ENCODE results near the gene SMARCE1.
"Not testable (repeated sequence)": the region's sequence is repeated elsewhere in the genome, so short reads cannot be mapped to it uniquely, and the experiment has no call there.

SMARCE1 gene

DNA sequence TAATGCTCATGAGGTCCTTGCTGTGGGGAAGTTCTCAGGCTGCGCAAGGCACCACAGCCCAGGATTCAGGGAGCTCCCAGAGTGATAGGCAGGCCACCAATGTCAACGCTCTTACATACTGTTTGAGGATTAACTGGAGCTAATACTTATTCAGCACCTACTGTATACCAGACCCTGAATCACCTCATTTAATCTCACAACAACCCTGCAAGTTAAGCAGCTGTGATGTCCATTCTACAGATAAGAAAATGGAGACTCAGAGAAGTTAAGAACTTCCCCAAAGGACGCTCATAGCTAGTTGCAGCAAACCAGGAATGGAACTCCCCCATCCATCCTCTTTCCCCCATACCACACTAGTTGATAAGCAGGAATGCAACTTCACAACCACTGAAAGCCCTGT, 56.9 kb downstream of the SMARCE1 start:
- Histone ChIP-seq H3K4me1 (ENCODE audit: control insufficient read depth, low read length) (no peaks in the 10 kb centered on the region), H4K20me1 (ENCODE audit: control insufficient read depth, insufficient read depth, low read depth, low read length) (no peaks in the 10 kb centered on the region), H3K9me3 (ENCODE audit: control insufficient read depth, insufficient read depth, low read length) (no peaks in the 10 kb centered on the region; the same call in 1 of the 2 replicates), H3K9me2 (replicated peaks; ENCODE audit: control insufficient read depth, low read length) (no peaks in the 10 kb centered on the region), H3K4me2 (ENCODE audit: low read length) (no peak overlapping the region), H3F3A (ENCODE audit: control insufficient read depth, insufficient read depth) (no peaks in the 10 kb centered on the region), H3K4me3 (ENCODE audit: low read length) (no peak overlapping the region), H3K27me3 (ENCODE audit: control insufficient read depth, low read length) (peaks cover 5% of the 10 kb centered on the region; the same call in 1 of the 2 replicates), H3K79me2 (ENCODE audit: control insufficient read depth, low read length) (no peaks in the 10 kb centered on the region), H3K36me3 (ENCODE audit: control insufficient read depth, low read length) (no peaks in the 10 kb centered on the region), H3K27ac (ENCODE audit: low read depth, low read length) (no peak overlapping the region)
- TF ChIP-seq, protein P1, sequence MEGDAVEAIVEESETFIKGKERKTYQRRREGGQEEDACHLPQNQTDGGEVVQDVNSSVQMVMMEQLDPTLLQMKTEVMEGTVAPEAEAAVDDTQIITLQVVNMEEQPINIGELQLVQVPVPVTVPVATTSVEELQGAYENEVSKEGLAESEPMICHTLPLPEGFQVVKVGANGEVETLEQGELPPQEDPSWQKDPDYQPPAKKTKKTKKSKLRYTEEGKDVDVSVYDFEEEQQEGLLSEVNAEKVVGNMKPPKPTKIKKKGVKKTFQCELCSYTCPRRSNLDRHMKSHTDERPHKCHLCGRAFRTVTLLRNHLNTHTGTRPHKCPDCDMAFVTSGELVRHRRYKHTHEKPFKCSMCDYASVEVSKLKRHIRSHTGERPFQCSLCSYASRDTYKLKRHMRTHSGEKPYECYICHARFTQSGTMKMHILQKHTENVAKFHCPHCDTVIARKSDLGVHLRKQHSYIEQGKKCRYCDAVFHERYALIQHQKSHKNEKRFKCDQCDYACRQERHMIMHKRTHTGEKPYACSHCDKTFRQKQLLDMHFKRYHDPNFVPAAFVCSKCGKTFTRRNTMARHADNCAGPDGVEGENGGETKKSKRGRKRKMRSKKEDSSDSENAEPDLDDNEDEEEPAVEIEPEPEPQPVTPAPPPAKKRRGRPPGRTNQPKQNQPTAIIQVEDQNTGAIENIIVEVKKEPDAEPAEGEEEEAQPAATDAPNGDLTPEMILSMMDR (IDR thresholded peaks at IDR 0.05; ENCODE audit: low read depth, low read length, poor library complexity, severe bottlenecking), result no peak
- TF ChIP-seq EZH2phosphoT487 (IDR thresholded peaks at IDR 0.05; ENCODE audit: borderline replicate concordance, low read length), result no peak

DNA sequence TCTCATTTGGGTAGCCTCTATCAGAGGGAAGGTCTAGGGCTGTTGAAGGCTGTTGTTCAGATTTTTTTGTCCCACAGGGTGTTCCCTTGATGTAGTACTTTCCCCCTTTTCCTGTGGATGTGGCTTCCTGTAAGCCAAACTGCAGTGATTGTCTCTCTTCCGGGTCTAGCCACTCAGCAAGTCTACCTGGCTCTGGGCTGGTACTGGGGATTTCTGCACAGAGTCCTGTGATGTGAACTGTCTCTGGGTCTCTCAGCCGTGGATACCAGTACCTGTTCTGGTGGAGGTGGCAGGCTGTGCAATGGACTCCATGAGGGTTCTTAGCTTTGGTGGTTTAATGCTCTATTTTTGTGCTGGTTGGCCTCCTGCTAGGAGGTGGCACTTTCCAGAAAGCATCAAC, 59.1 kb downstream of the SMARCE1 start:
- Histone ChIP-seq H3F3A (ENCODE audit: control insufficient read depth, insufficient read depth) (no peaks in the 10 kb centered on the region), H3K9me3 (ENCODE audit: control insufficient read depth, insufficient read depth, low read length) (no peaks in the 10 kb centered on the region; the same call in 1 of the 2 replicates), H3K4me1 (ENCODE audit: control insufficient read depth, low read length) (no peaks in the 10 kb centered on the region), H3K4me2 (ENCODE audit: low read length) (no peak overlapping the region), H3K9me2 (replicated peaks; ENCODE audit: control insufficient read depth, low read length) (no peaks in the 10 kb centered on the region), H3K36me3 (ENCODE audit: control insufficient read depth, low read length) (no peaks in the 10 kb centered on the region), H4K20me1 (ENCODE audit: control insufficient read depth, insufficient read depth, low read depth, low read length) (no peaks in the 10 kb centered on the region), H3K4me3 (ENCODE audit: low read length) (no peak overlapping the region), H3K79me2 (ENCODE audit: control insufficient read depth, low read length) (no peaks in the 10 kb centered on the region), H3K27ac (ENCODE audit: low read depth, low read length) (no peak overlapping the region), H3K27me3 (ENCODE audit: control insufficient read depth, low read length) (peaks cover 5% of the 10 kb centered on the region; the same call in 1 of the 2 replicates)
- TF ChIP-seq, protein P1 (IDR thresholded peaks at IDR 0.05; ENCODE audit: low read depth, low read length, poor library complexity, severe bottlenecking), result no peak
- no peak for TF ChIP-seq EZH2phosphoT487 (IDR thresholded peaks at IDR 0.05; ENCODE audit: borderline replicate concordance, low read length)

DNA sequence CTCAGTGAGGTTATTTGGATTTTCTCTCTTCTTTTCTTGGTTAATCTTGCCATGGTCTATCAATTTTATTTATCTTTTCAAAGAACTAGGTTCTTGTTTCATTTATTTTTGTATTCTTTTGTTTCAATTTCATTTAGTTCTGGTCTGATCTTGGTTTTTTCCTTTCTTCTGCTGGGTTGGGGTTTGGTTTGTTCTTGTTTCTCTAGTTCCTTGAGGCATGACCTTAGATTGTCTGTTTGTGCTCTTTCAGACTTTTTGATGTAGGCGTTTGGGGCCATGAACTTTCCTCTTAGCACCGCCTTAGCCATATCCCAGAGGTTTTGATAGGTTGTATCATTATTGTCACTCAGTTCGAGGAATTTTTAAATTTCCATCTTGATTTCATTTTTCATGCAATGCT, 61.4 kb downstream of the SMARCE1 start:
- H3K9me3 ChIP-seq (ENCODE audit: control insufficient read depth, insufficient read depth, low read length); H3K79me2 ChIP-seq (ENCODE audit: control insufficient read depth, low read length); H3K4me2 ChIP-seq (ENCODE audit: low read length); H3K36me3 ChIP-seq (ENCODE audit: control insufficient read depth, low read length); H3F3A ChIP-seq (ENCODE audit: control insufficient read depth, insufficient read depth); H3K27ac ChIP-seq (ENCODE audit: low read depth, low read length); H3K9me2 ChIP-seq (replicated peaks; ENCODE audit: control insufficient read depth, low read length); H3K4me3 ChIP-seq (ENCODE audit: low read length); H4K20me1 ChIP-seq (ENCODE audit: control insufficient read depth, insufficient read depth, low read depth, low read length); H3K4me1 ChIP-seq (ENCODE audit: control insufficient read depth, low read length): not testable (repeated sequence)
- H3K27me3 ChIP-seq (ENCODE audit: control insufficient read depth, low read length), result peaks cover 17% of the 10 kb centered on the region

DNA sequence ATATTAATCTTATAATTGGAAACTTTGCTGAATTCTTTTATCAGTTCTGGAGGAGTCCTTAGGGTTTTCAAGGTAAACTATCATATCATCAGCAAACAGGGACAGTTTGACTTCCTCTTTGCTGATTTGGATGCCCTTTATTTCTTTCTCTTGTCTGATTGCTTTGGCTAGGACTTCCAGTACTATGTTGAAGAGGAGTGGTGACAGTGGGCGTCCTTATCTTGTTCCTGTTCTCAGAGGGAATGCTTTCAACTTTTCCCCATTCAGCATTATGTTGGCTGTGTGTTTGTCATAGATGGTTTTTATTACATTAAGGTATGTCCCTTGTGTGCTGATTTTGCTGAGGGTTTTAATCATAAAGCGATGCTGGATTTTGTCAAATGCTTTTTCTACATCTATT, 62.7 kb downstream of the SMARCE1 start:
- H3F3A ChIP-seq (ENCODE audit: control insufficient read depth, insufficient read depth); H3K4me2 ChIP-seq (ENCODE audit: low read length); H3K36me3 ChIP-seq (ENCODE audit: control insufficient read depth, low read length); H3K4me1 ChIP-seq (ENCODE audit: control insufficient read depth, low read length); H3K27ac ChIP-seq (ENCODE audit: low read depth, low read length); H4K20me1 ChIP-seq (ENCODE audit: control insufficient read depth, insufficient read depth, low read depth, low read length); H3K79me2 ChIP-seq (ENCODE audit: control insufficient read depth, low read length); H3K4me3 ChIP-seq (ENCODE audit: low read length); H3K9me2 ChIP-seq (replicated peaks; ENCODE audit: control insufficient read depth, low read length); H3K9me3 ChIP-seq (ENCODE audit: control insufficient read depth, insufficient read depth, low read length): not testable (repeated sequence)
- peaks cover 16% of the 10 kb centered on the region for H3K27me3 ChIP-seq (ENCODE audit: control insufficient read depth, low read length)

All from DOHH2 (cell line).